Panc1 (cell line): Measurements from ENCODE around the gene EBLN1.

ENCODE experiments used
- REST ChIP-seq, 2 experiments: IDR thresholded peaks; 2 replicates each; pipeline ENCODE4 v1.6.1; 2011 to 2012; ENCODE audit warnings: low read depth in 2 of 2, control low read depth in 1 of 2, low read length in 1 of 2, mild to moderate bottlenecking in 1 of 2, moderate library complexity in 1 of 2; ENCODE audit not compliant: insufficient read depth in 1 of 2
- TF ChIP-seq, protein P1 (sequence below): fragments of 450-650 bp; IDR thresholded peaks from 2 replicates; pipeline ENCODE4 v1.5.1; 2017; ENCODE audit warnings: mild to moderate bottlenecking

- TF ChIP-seq, protein P1, sequence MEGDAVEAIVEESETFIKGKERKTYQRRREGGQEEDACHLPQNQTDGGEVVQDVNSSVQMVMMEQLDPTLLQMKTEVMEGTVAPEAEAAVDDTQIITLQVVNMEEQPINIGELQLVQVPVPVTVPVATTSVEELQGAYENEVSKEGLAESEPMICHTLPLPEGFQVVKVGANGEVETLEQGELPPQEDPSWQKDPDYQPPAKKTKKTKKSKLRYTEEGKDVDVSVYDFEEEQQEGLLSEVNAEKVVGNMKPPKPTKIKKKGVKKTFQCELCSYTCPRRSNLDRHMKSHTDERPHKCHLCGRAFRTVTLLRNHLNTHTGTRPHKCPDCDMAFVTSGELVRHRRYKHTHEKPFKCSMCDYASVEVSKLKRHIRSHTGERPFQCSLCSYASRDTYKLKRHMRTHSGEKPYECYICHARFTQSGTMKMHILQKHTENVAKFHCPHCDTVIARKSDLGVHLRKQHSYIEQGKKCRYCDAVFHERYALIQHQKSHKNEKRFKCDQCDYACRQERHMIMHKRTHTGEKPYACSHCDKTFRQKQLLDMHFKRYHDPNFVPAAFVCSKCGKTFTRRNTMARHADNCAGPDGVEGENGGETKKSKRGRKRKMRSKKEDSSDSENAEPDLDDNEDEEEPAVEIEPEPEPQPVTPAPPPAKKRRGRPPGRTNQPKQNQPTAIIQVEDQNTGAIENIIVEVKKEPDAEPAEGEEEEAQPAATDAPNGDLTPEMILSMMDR = no peak
- TF ChIP-seq REST (IDR thresholded peaks at IDR 0.05; ENCODE audit: insufficient read depth in 1 of 2, low read depth in 2 of 2, low read length in 1 of 2) = no peak
Measured at GRCh38 chr10:22252224-22252800, 34.5 kb upstream of the EBLN1 start.
